PC-9 (cell line): ENCODE measurements around the gene ZNF598. TPM values are rescaled to one million over a fixed set of nuclear protein-coding genes. Genes with fewer than 3 reads are reported as not detected.

Source experiments
- BruUV-seq: library from RNA; stranded (reverse); fragments of 400-500 nt; replicated peaks from 2 replicates; lab custom pipeline; 2021; lab: Mats Ljungman, UMichigan
- CTCF ChIA-PET: fragments of 300-600 bp; sonication (Branson Sonifier 250); formaldehyde crosslinking; loops from one replicate; lab custom pipeline; 2022; ENCODE audit warnings: antibody characterized with exemption; lab: Charles Lee
- POLR2A ChIA-PET: fragments of 300-600 bp; sonication (Branson Sonifier 250); formaldehyde crosslinking; loops from one replicate; lab custom pipeline; 2022; ENCODE audit warnings: antibody characterized with exemption; ENCODE audit not compliant: unreplicated experiment; lab: Charles Lee
- DNase-seq, 2 experiments: peaks; one replicate each; pipeline versions ENCODE4 v3.0.0 to v3.0.0-alpha.2; 2015 to 2022; ENCODE audit warnings: mixed read lengths in 1 of 2
- H2AFZ ChIP-seq: fragments of 200-600 bp; sonication (generic); 2 replicates; pipeline ENCODE4 v1.8.1; 2017; ENCODE audit warnings: antibody characterized with exemption
- H3F3A ChIP-seq: fragments of 200-600 bp; sonication (generic); 2 replicates; pipeline ENCODE4 v1.8.1; 2017; ENCODE audit warnings: antibody characterized with exemption, mild to moderate bottlenecking, low read depth; ENCODE audit not compliant: insufficient read depth
- H3K27ac ChIP-seq: fragments of 200-600 bp; sonication (generic); 2 replicates; pipeline ENCODE4 v1.6.1; 2016; ENCODE audit warnings: mixed run types
- H3K27me3 ChIP-seq: fragments of 200-600 bp; sonication (generic); 2 replicates; pipeline ENCODE4 v1.6.1; 2016; ENCODE audit warnings: low read depth, mixed run types; ENCODE audit not compliant: insufficient read depth
- H3K36me3 ChIP-seq: fragments of 200-600 bp; sonication (generic); 2 replicates; pipeline ENCODE4 v1.6.1; 2016; ENCODE audit warnings: low read depth, mixed run types
- H3K4me1 ChIP-seq: fragments of 200-600 bp; sonication (generic); replicated peaks from 2 replicates; pipeline ENCODE4 v1.6.1; 2016; ENCODE audit warnings: mixed run types; ENCODE audit not compliant: insufficient read depth
- H3K4me2 ChIP-seq: fragments of 200-600 bp; sonication (generic); 2 replicates; pipeline ENCODE4 v1.6.1; 2017; ENCODE audit warnings: mixed run types
- H3K4me3 ChIP-seq: fragments of 200-600 bp; sonication (generic); 2 replicates; pipeline ENCODE4 v1.6.1; 2016; ENCODE audit warnings: mixed run types
- H3K79me2 ChIP-seq: fragments of 200-600 bp; sonication (generic); 2 replicates; pipeline ENCODE4 v1.6.1; 2017; ENCODE audit warnings: low read depth, mixed run types
- H3K9me2 ChIP-seq: fragments of 200-600 bp; sonication (generic); 2 replicates; pipeline ENCODE4 v1.8.1; 2017; ENCODE audit warnings: mild to moderate bottlenecking; ENCODE audit not compliant: insufficient read depth
- H3K9me3 ChIP-seq: fragments of 200-600 bp; sonication (generic); 2 replicates; pipeline ENCODE4 v1.8.1; 2016; ENCODE audit warnings: low read depth; ENCODE audit not compliant: insufficient read depth
- H4K20me1 ChIP-seq: fragments of 200-600 bp; sonication (generic); 2 replicates; pipeline ENCODE4 v1.8.1; 2017; ENCODE audit not compliant: insufficient read depth
- CTCF ChIP-seq: fragments of 200-600 bp; sonication (generic); conservative IDR thresholded peaks from 2 replicates; pipeline ENCODE4 v1.6.1; 2017; ENCODE audit warnings: mixed run types, antibody characterized with exemption, mild to moderate bottlenecking, moderate library complexity
- EZH2 ChIP-seq: fragments of 200-600 bp; sonication (generic); IDR thresholded peaks from 2 replicates; pipeline ENCODE4 v1.8.0; 2017; ENCODE audit warnings: antibody characterized with exemption, low read depth
- intact Hi-C: fragments of 100-400 bp; cut with micrococcal nuclease; formaldehyde crosslinking; loops from one replicate; pipeline ENCODE4 v1.10.0; 2022; ENCODE audit not compliant: unreplicated experiment
- total RNA-seq: library from RNA; stranded (reverse); gene quantifications from 2 replicates; pipeline ENCODE4 v1.2.3, GENCODE V29; 2021

Gene ZNF598
- total RNA-seq, 1 experiment from 2014 or later: 72.5 TPM

GRCh38 chr16:1989209-1990100 lies 20.2 kb downstream of the ZNF598 start, which contains the start of gene SYNGR3:
Gene SYNGR3 (plus strand): TSS chr16:1989970. CDS start chr16:1990103, 133 bp downstream.
- DNase-seq: no peak
- CTCF ChIA-PET: no interaction called here

GRCh38 chr16:1987198-1987597 lies 22.4 kb downstream of the ZNF598 start:
- Histone ChIP-seq H3K9me3 (no peaks in the 10 kb centered on the region), H3F3A (peaks cover 57% of the 10 kb centered on the region), H4K20me1 (no peaks in the 10 kb centered on the region), H3K4me1 (peaks cover 40% of the 10 kb centered on the region), H2AFZ (no peak overlapping the region), H3K4me3 (no peak overlapping the region), H3K79me2 (peaks cover 17% of the 10 kb centered on the region), H3K27me3 (no peaks in the 10 kb centered on the region), H3K9me2 (no peaks in the 10 kb centered on the region), H3K36me3 (no peaks in the 10 kb centered on the region; the same call in 1 of the 2 replicates), H3K27ac (no peak overlapping the region), H3K4me2 (no peak overlapping the region)
- TF ChIP-seq EZH2 (no peak), CTCF (no peak)
- POLR2A ChIA-PET: no interaction called here
- CTCF ChIA-PET: no interaction called here
- no TSS peak for BruUV-seq
- intact Hi-C loops: no loop called here
- no peak for DNase-seq

More at GRCh38 chr16:1989209-1990100, 20.2 kb downstream of the ZNF598 start, which contains the start of gene SYNGR3:
- TF ChIP-seq EZH2 (no peak), CTCF (no peak)
- Histone ChIP-seq H3K27ac (no peak within 1 kb of the TSS), H3K9me3 (no peaks in the 10 kb centered on the region), H3K4me2 (peak within 1 kb of the TSS; percentile 81), H3K9me2 (no peaks in the 10 kb centered on the region), H3K4me3 (peak within 1 kb of the TSS; percentile 45), H3K79me2 (peaks cover 15% of the 10 kb centered on the region), H3F3A (peaks cover 63% of the 10 kb centered on the region), H3K36me3 (no peaks in the 10 kb centered on the region; the same call in 1 of the 2 replicates), H3K27me3 (no peaks in the 10 kb centered on the region), H4K20me1 (no peaks in the 10 kb centered on the region), H3K4me1 (peaks cover 39% of the 10 kb centered on the region), H2AFZ (peak within 1 kb of the TSS; percentile 65; the same call in 1 of the 2 replicates)
- POLR2A ChIA-PET: no interaction called here
- BruUV-seq: no TSS peak
- intact Hi-C loops: no loop called here

GRCh38 chr16:1985466-1986150 lies 24.0 kb downstream of the ZNF598 start:
- Histone ChIP-seq H3K4me1 (peaks cover 56% of the 10 kb centered on the region), H2AFZ (no peak overlapping the region), H3K27ac (no peak overlapping the region), H3K36me3 (no peaks in the 10 kb centered on the region; the same call in 1 of the 2 replicates), H3K4me3 (peak overlapping the region; percentile 93), H4K20me1 (no peaks in the 10 kb centered on the region), H3K79me2 (peaks cover 17% of the 10 kb centered on the region), H3K9me3 (no peaks in the 10 kb centered on the region), H3K9me2 (no peaks in the 10 kb centered on the region), H3K27me3 (no peaks in the 10 kb centered on the region), H3F3A (peaks cover 67% of the 10 kb centered on the region), H3K4me2 (peak overlapping the region; percentile 93)
- ChIA-PET CTCF (no interaction called here), POLR2A (no interaction called here)
- peak in 1 of 2 experiments; percentile 66 for DNase-seq
- intact Hi-C loops: loop anchor here (2.0 kb wide), 1 partner anchor 23 kb away; the partner anchor contains the start of gene ZNF598
- no peak for TF ChIP-seq EZH2
- TF ChIP-seq CTCF: no peak
- no TSS peak for BruUV-seq
